PC-3 (cell line): ENCODE data around the gene CAPN8. TPM values are rescaled to one million over a fixed set of nuclear protein-coding genes. Genes with fewer than 3 reads are reported as not detected.

ENCODE experiments used
- ATAC-seq: fragments of 200-7000 bp; cut with Tn5 transposase; 2 replicates; pipeline ENCODE4 v1.9.1; 2020; ENCODE audit warnings: mild to moderate bottlenecking, moderate library complexity
- BruUV-seq: library from RNA; stranded (reverse); fragments of 400-500 nt; replicated peaks from 2 replicates; lab custom pipeline; 2021; lab: Mats Ljungman, UMichigan
- CTCF ChIA-PET: fragments of 300-600 bp; sonication (Branson Sonifier 250); formaldehyde crosslinking; loops from one replicate; lab custom pipeline; 2022; ENCODE audit warnings: antibody characterized with exemption; lab: Charles Lee
- POLR2A ChIA-PET: fragments of 300-600 bp; sonication (Branson Sonifier 250); formaldehyde crosslinking; loops from one replicate; lab custom pipeline; 2022; ENCODE audit warnings: antibody characterized with exemption; ENCODE audit not compliant: unreplicated experiment; lab: Charles Lee
- DNase-seq: peaks from one replicate; pipeline ENCODE4 v3.0.0-alpha.2; 2015
- H2AFZ ChIP-seq: fragments of 300-600 bp; sonication (generic); 2 replicates; pipeline ENCODE4 v1.6.0; 2016; ENCODE audit warnings: antibody characterized with exemption, low read length
- H3F3A ChIP-seq: fragments of 300-600 bp; sonication (generic); one replicate; pipeline ENCODE4 v1.6.0; 2017; ENCODE audit warnings: antibody characterized with exemption, low read length, control low read depth, mild to moderate bottlenecking; ENCODE audit not compliant: unreplicated experiment
- H3K27ac ChIP-seq: fragments of 300-600 bp; sonication (generic); 2 replicates; pipeline ENCODE4 v1.5.1; 2016; ENCODE audit warnings: mild to moderate bottlenecking, low read length
- H3K27me3 ChIP-seq: fragments of 300-600 bp; sonication (generic); 2 replicates; pipeline ENCODE4 v1.6.1; 2016; ENCODE audit warnings: low read length, mixed read lengths
- H3K36me3 ChIP-seq: fragments of 300-600 bp; sonication (generic); 2 replicates; pipeline ENCODE4 v1.6.1; 2016; ENCODE audit warnings: low read depth, mixed run types, low read length, mixed read lengths
- H3K4me1 ChIP-seq: fragments of 300-600 bp; sonication (generic); 2 replicates; pipeline ENCODE4 v1.5.1; 2016; ENCODE audit warnings: low read length; ENCODE audit not compliant: insufficient read depth
- H3K4me2 ChIP-seq: fragments of 300-600 bp; sonication (generic); 2 replicates; pipeline ENCODE4 v1.6.0; 2016; ENCODE audit warnings: low read length
- H3K4me3 ChIP-seq: fragments of 300-600 bp; sonication (generic); 2 replicates; pipeline ENCODE4 v1.5.1; 2016; ENCODE audit warnings: mild to moderate bottlenecking, low read length, mixed read lengths
- H3K79me2 ChIP-seq: fragments of 300-600 bp; sonication (generic); 2 replicates; pipeline ENCODE4 v1.6.1; 2017; ENCODE audit warnings: low read length, mixed read lengths
- H3K9ac ChIP-seq: fragments of 300-600 bp; sonication (generic); 2 replicates; pipeline ENCODE4 v1.6.0; 2016; ENCODE audit warnings: mild to moderate bottlenecking, low read length
- H3K9me2 ChIP-seq: fragments of 300-600 bp; sonication (generic); replicated peaks from 2 replicates; pipeline ENCODE4 v1.6.1; 2016; ENCODE audit warnings: mixed run types, low read length, mixed read lengths
- H3K9me3 ChIP-seq: fragments of 300-600 bp; sonication (generic); 2 replicates; pipeline ENCODE4 v1.6.1; 2016; ENCODE audit warnings: low read length, mixed read lengths
- H4K20me1 ChIP-seq: fragments of 300-600 bp; sonication (generic); 2 replicates; pipeline ENCODE4 v1.6.1; 2016; ENCODE audit warnings: low read length, mixed read lengths
- CTCF ChIP-seq: fragments of 300-600 bp; sonication (generic); conservative IDR thresholded peaks from 2 replicates; pipeline ENCODE4 v1.5.1; 2017; ENCODE audit warnings: antibody characterized with exemption, low read depth, mild to moderate bottlenecking, low read length
- EZH2 ChIP-seq: fragments of 300-600 bp; sonication (generic); IDR thresholded peaks from one replicate; pipeline ENCODE4 v1.6.1; 2017; ENCODE audit warnings: antibody characterized with exemption, mild to moderate bottlenecking, low read length; ENCODE audit not compliant: unreplicated experiment
- EZH2phosphoT487 ChIP-seq: fragments of 300-600 bp; sonication (generic); IDR thresholded peaks from 2 replicates; pipeline ENCODE4 v1.6.1; 2018; ENCODE audit warnings: mild to moderate bottlenecking, antibody characterized with exemption, low read length, borderline replicate concordance
- intact Hi-C: fragments of 100-400 bp; cut with micrococcal nuclease; formaldehyde crosslinking; loops from 2 replicates; pipeline ENCODE4 v1.9.0; 2023
- total RNA-seq: library from RNA; depleted of rRNA; stranded (reverse); fragments of >200 nt; gene quantifications from 2 replicates; pipeline ENCODE4 v1.2.3, GENCODE V29; 2014

The CAPN8 gene
- total RNA-seq, 1 experiment from 2014 or later = 5.9 TPM

GRCh38 chr1:223621312-223621734 is 44.2 kb downstream of the CAPN8 start:
- Histone ChIP-seq H2AFZ (no peak overlapping the region), H3K4me2 (no peak overlapping the region), H4K20me1 (no peaks in the 10 kb centered on the region), H3K9me3 (no peaks in the 10 kb centered on the region), H3K4me1 (no peaks in the 10 kb centered on the region), H3F3A (no peaks in the 10 kb centered on the region), H3K4me3 (no peak overlapping the region), H3K9me2 (no peaks in the 10 kb centered on the region), H3K27me3 (no peaks in the 10 kb centered on the region), H3K36me3 (no peaks in the 10 kb centered on the region), H3K27ac (no peak overlapping the region), H3K9ac (no peak overlapping the region), H3K79me2 (no peaks in the 10 kb centered on the region)
- TF ChIP-seq EZH2phosphoT487 (no peak), EZH2 (no peak), CTCF (no peak)
- ATAC-seq (no peak), DNase-seq (no peak)
- CTCF ChIA-PET = no interaction called here
- POLR2A ChIA-PET = no interaction called here
- no TSS peak for BruUV-seq
- intact Hi-C loops = no loop called here

GRCh38 chr1:223620297-223620897 is 45.1 kb downstream of the CAPN8 start:
- ATAC-seq = 0 out of 2 replicates have a peak, but pooled peaks have one; percentile 22
- intact Hi-C loops = no loop called here
- H3K9me2 ChIP-seq = no peaks in the 10 kb centered on the region
- no peaks in the 10 kb centered on the region for H3K4me1 ChIP-seq
- BruUV-seq = no TSS peak
- no peak overlapping the region for H2AFZ ChIP-seq
- H3K27me3 ChIP-seq = no peaks in the 10 kb centered on the region
- H3K9me3 ChIP-seq = no peaks in the 10 kb centered on the region
- H3K36me3 ChIP-seq = no peaks in the 10 kb centered on the region
- TF ChIP-seq CTCF (no peak), EZH2 (no peak), EZH2phosphoT487 (no peak)
- no peaks in the 10 kb centered on the region for H3K79me2 ChIP-seq
- no peak overlapping the region for H3K9ac ChIP-seq
- no peak overlapping the region for H3K27ac ChIP-seq
- H4K20me1 ChIP-seq = no peaks in the 10 kb centered on the region
- POLR2A ChIA-PET = no interaction called here
- CTCF ChIA-PET = no interaction called here
- no peak overlapping the region for H3K4me3 ChIP-seq
- DNase-seq = no peak
- no peak overlapping the region for H3K4me2 ChIP-seq
- no peaks in the 10 kb centered on the region for H3F3A ChIP-seq

- intact Hi-C loops = no loop called here
- CTCF ChIA-PET = no interaction called here
- no peaks in the 10 kb centered on the region for H3K36me3 ChIP-seq
- H3K9me3 ChIP-seq = no peaks in the 10 kb centered on the region
- POLR2A ChIA-PET = no interaction called here
- H3K9me2 ChIP-seq = no peaks in the 10 kb centered on the region
- H3K4me2 ChIP-seq = no peak overlapping the region
- ATAC-seq = no peak
- H3K4me3 ChIP-seq = no peak overlapping the region
- H3K4me1 ChIP-seq = no peaks in the 10 kb centered on the region
- H3K27ac ChIP-seq = no peak overlapping the region
- DNase-seq = no peak
- BruUV-seq = no TSS peak
- no peaks in the 10 kb centered on the region for H3F3A ChIP-seq
- H3K79me2 ChIP-seq = no peaks in the 10 kb centered on the region
- no peaks in the 10 kb centered on the region for H4K20me1 ChIP-seq
- TF ChIP-seq EZH2 = no peak
- H3K27me3 ChIP-seq = no peaks in the 10 kb centered on the region
- H3K9ac ChIP-seq = no peak overlapping the region
- no peak overlapping the region for H2AFZ ChIP-seq
Measured at GRCh38 chr1:223618680-223619079, 46.8 kb downstream of the CAPN8 start.
